ENCODE results near the gene CD300LD. TPM values are rescaled to one million over a fixed set of nuclear protein-coding genes. Genes with fewer than 3 reads are reported as not detected.

The CD300LD gene
- total and polyA plus RNA-seq, 10 of the 15 experiments (the other 5 are each of a cell fraction or from before 2014, with no cell fraction given), result not detected

DNA sequence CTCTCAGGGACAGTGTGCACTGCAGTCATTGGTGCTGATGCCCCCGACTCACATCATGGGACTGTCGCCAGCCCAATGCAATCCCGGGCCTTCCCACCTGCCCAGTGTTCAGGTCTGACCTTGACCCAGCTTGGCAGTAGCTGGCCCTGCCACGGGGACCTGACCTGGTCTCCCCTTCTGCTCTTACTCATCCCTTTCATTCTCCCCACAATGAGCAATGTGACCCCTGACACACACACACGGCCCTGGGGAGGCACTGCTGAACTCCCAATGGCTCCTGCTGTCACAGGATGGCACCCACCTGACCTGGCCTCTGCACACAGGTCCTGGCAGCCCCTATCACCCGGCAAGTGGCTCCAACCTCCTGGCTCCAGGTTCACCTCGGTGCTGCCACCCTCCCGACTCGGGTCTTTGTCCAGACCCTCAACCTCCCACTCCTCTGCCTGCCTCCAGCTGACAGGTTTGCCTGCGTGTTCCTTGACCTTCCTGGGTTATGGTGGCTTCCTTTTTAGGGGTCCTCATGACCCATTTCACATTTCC is 52.7 kb downstream of the CD300LD start:
- ATAC-seq, result no peak
- ChIA-PET CTCF (interaction anchor here (1.5 kb wide), 1 partner anchor 171 kb away, joined by 4 read pairs; no protein-coding TSS in a partner anchor), SMC1A (ENCODE audit: uncharacterized antibody, unreplicated experiment) (no interaction called here), POLR2A (no interaction called here), RAD21 (ENCODE audit: unreplicated experiment) (no interaction called here)
- Histone ChIP-seq H3K27ac (ENCODE audit: control insufficient read depth, insufficient read depth) (no peak overlapping the region), H3K27me3 (replicated peaks in 1 of 2; ENCODE audit: control insufficient read depth in 2 of 2, insufficient read depth in 2 of 2, low read length in 1 of 2) (peaks cover 0 to 2% of the 10 kb centered on the region in 2 experiments; a peak in 2 of 4 replicates), H3K79me2 (ENCODE audit: control insufficient read depth, insufficient read depth, low read length) (no peaks in the 10 kb centered on the region), H4K20me1 (ENCODE audit: control insufficient read depth, insufficient read depth) (no peaks in the 10 kb centered on the region), H3K4me3 (no peak overlapping the region), H3K9me3 (replicated peaks; ENCODE audit: control insufficient read depth, insufficient read depth, low read length) (no peaks in the 10 kb centered on the region), H3K9ac (ENCODE audit: control insufficient read depth, insufficient read depth, low read length) (no peak overlapping the region), H3K36me3 (ENCODE audit: control insufficient read depth in 2 of 2, insufficient read depth in 2 of 2, low read length in 1 of 2) (no peaks in the 10 kb centered on the region), H3K4me2 (ENCODE audit: control insufficient read depth, insufficient read depth) (no peak overlapping the region), H3K4me1 (ENCODE audit: control insufficient read depth, insufficient read depth, low read length) (no peaks in the 10 kb centered on the region), H2AFZ (ENCODE audit: control insufficient read depth, low read depth, low read length) (no peak overlapping the region)
- intact Hi-C loops (cut with micrococcal nuclease; ENCODE audit: unreplicated experiment), result no loop called here
- in situ Hi-C loops (cut with MboI), result no loop called here
- 7% methylated on average over 10 of the region's 10 CpGs for WGBS (ENCODE audit: insufficient coverage, insufficient replicate concordance, low lambda C conversion rate, missing lambda C conversion rate)
- no TSS peak for BruUV-seq (replicated peaks)
- no peak for DNase-seq (ENCODE audit: low read depth, low spot score)
- TF ChIP-seq ZNF384 (IDR thresholded peaks at IDR 0.05; ENCODE audit: borderline replicate concordance, low read depth, low read length) (no peak), YBX1 (IDR thresholded peaks at IDR 0.05) (no peak), WRNIP1 (IDR thresholded peaks at IDR 0.05; ENCODE audit: borderline replicate concordance, low read depth, low read length) (no peak), LARP7 (IDR thresholded peaks at IDR 0.05) (no peak), TAF1 (IDR thresholded peaks at IDR 0.05; ENCODE audit: borderline replicate concordance, low read depth, low read length) (no peak)
- no peak for FAIRE-seq

GRCh38 chr17:74536890-74537289 is 55.2 kb downstream of the CD300LD start:
- H2AFZ ChIP-seq (ENCODE audit: control insufficient read depth, low read depth, low read length), result no peak overlapping the region
- ChIA-PET POLR2A (interaction anchor here (0.7 kb wide), 1 partner anchor 49 kb away, joined by 4 read pairs; no protein-coding TSS in a partner anchor), CTCF (no interaction called here), SMC1A (ENCODE audit: uncharacterized antibody, unreplicated experiment) (no interaction called here), RAD21 (ENCODE audit: unreplicated experiment) (no interaction called here)
- H3K4me2 ChIP-seq (ENCODE audit: control insufficient read depth, insufficient read depth), result no peak overlapping the region
- FAIRE-seq (no peak), ATAC-seq (no peak), DNase-seq (ENCODE audit: low read depth, low spot score) (no peak)
- H3K27ac ChIP-seq (ENCODE audit: control insufficient read depth, insufficient read depth), result no peak overlapping the region
- H3K4me3 ChIP-seq, result no peak overlapping the region
- H3K9me3 ChIP-seq (replicated peaks; ENCODE audit: control insufficient read depth, insufficient read depth, low read length), result no peaks in the 10 kb centered on the region
- H3K36me3 ChIP-seq (ENCODE audit: control insufficient read depth in 2 of 2, insufficient read depth in 2 of 2, low read length in 1 of 2), result no peaks in the 10 kb centered on the region
- TF ChIP-seq JUND (IDR thresholded peaks at IDR 0.05; ENCODE audit: low read depth, low read length) (no peak), MYB (IDR thresholded peaks at IDR 0.05; ENCODE audit: borderline replicate concordance, low read depth, low read length) (no peak), YY1 (IDR thresholded peaks at IDR 0.05; ENCODE audit: low read depth, low read length) (no peak), FOS (IDR thresholded peaks at IDR 0.05; ENCODE audit: borderline replicate concordance, extremely low read depth, insufficient read length) (no peak), CBX3 (IDR thresholded peaks at IDR 0.05; ENCODE audit: borderline replicate concordance, low read depth) (no peak), NBN (IDR thresholded peaks at IDR 0.05) (no peak), SREBF2 (IDR thresholded peaks at IDR 0.05; ENCODE audit: low read length) (no peak), HDAC2 (IDR thresholded peaks at IDR 0.05) (no peak), LARP7 (IDR thresholded peaks at IDR 0.05) (no peak), GABPA (IDR thresholded peaks at IDR 0.05; ENCODE audit: low read depth) (no peak), EED (IDR thresholded peaks at IDR 0.05; ENCODE audit: low read depth) (no peak), RAD21 (IDR thresholded peaks at IDR 0.05; ENCODE audit: insufficient read depth, low read depth, low read length) (no peak)
- TF ChIP-seq, protein P1, sequence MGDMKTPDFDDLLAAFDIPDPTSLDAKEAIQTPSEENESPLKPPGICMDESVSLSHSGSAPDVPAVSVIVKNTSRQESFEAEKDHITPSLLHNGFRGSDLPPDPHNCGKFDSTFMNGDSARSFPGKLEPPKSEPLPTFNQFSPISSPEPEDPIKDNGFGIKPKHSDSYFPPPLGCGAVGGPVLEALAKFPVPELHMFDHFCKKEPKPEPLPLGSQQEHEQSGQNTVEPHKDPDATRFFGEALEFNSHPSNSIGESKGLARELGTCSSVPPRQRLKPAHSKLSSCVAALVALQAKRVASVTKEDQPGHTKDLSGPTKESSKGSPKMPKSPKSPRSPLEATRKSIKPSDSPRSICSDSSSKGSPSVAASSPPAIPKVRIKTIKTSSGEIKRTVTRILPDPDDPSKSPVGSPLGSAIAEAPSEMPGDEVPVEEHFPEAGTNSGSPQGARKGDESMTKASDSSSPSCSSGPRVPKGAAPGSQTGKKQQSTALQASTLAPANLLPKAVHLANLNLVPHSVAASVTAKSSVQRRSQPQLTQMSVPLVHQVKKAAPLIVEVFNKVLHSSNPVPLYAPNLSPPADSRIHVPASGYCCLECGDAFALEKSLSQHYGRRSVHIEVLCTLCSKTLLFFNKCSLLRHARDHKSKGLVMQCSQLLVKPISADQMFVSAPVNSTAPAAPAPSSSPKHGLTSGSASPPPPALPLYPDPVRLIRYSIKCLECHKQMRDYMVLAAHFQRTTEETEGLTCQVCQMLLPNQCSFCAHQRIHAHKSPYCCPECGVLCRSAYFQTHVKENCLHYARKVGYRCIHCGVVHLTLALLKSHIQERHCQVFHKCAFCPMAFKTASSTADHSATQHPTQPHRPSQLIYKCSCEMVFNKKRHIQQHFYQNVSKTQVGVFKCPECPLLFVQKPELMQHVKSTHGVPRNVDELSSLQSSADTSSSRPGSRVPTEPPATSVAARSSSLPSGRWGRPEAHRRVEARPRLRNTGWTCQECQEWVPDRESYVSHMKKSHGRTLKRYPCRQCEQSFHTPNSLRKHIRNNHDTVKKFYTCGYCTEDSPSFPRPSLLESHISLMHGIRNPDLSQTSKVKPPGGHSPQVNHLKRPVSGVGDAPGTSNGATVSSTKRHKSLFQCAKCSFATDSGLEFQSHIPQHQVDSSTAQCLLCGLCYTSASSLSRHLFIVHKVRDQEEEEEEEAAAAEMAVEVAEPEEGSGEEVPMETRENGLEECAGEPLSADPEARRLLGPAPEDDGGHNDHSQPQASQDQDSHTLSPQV (IDR thresholded peaks at IDR 0.05), result no peak
- no peaks in the 10 kb centered on the region for H4K20me1 ChIP-seq (ENCODE audit: control insufficient read depth, insufficient read depth)
- in situ Hi-C loops (cut with MboI) (no loop called here), intact Hi-C loops (cut with micrococcal nuclease; ENCODE audit: unreplicated experiment) (no loop called here)
- 0 out of 2 replicates have a peak, but pooled peaks cover 3% of the 10 kb centered on the region for H3K4me1 ChIP-seq (ENCODE audit: control insufficient read depth, insufficient read depth, low read length)
- 33% methylated on average over 3 of the region's 3 CpGs for WGBS (ENCODE audit: insufficient coverage, insufficient replicate concordance, low lambda C conversion rate, missing lambda C conversion rate)
- H3K79me2 ChIP-seq (ENCODE audit: control insufficient read depth, insufficient read depth, low read length), result no peaks in the 10 kb centered on the region
- no TSS peak for BruUV-seq (replicated peaks)
- H3K27me3 ChIP-seq (replicated peaks in 1 of 2; ENCODE audit: control insufficient read depth in 2 of 2, insufficient read depth in 2 of 2, low read length in 1 of 2), result peaks cover 0 to 3% of the 10 kb centered on the region in 2 experiments; a peak in 2 of 4 replicates
- no peak overlapping the region for H3K9ac ChIP-seq (ENCODE audit: control insufficient read depth, insufficient read depth, low read length)

All from GM12878 (cell line).